Fibroblast of skin of right quadriceps (primary cell): ENCODE measurements around the gene MAGT1.
"Not testable (repeated sequence)": the region's sequence is repeated elsewhere in the genome, so short reads cannot be mapped to it uniquely, and the experiment has no call there.

Source experiments
- DNase-seq: peaks from one replicate; pipeline ENCODE4 v3.0.0-alpha.2; 2013

The MAGT1 gene

DNA sequence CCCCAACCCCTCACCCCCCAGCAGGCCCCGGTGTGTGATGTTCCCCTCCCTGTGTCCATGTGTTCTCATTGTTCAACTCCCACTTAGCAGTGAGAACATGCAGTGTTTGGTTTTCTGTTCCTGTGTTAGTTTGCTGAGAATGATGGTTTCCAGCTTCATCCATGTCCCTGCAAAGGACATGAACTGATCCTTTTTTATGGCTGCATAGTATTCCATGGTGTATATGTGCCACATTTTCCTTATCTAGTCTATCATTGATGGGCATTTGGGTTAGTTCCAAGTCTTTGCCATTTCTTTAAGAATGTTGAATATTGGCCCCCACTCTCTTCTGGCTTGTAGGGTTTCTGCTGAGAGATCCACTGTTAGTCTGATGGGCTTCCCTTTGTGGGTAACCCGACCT, 73.2 kb downstream of the MAGT1 start:
- DNase-seq, result not testable (repeated sequence)

DNA sequence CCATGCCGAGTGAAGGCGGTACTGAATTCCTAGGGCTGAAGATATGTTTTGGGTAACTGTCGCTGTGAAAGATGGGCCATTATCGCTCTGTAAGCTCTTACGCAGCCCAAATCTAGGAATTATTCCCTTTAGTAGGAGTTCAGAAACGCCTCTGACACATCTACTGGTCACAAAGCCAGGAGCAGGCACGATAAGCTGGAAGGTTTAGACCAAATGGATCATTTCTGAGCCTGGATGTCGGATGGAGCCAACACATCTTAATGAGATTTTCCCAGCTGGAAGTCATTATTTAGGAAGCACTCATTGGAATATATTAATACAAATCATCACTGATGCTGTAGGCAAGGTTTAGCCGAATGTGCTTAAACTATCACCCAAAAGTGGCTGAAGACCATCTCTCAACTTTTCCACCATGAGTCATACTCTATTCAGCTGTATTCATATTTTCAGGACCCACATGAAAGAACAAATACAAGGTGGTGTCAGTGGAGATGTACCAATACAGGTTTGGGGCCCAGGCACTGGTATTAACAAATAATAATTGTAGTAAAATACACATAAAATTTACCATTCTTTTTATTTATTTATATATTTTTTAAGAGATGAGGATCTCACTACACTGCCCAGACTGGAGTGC, 75.0 kb downstream of the MAGT1 start:
- no peak for DNase-seq

DNA sequence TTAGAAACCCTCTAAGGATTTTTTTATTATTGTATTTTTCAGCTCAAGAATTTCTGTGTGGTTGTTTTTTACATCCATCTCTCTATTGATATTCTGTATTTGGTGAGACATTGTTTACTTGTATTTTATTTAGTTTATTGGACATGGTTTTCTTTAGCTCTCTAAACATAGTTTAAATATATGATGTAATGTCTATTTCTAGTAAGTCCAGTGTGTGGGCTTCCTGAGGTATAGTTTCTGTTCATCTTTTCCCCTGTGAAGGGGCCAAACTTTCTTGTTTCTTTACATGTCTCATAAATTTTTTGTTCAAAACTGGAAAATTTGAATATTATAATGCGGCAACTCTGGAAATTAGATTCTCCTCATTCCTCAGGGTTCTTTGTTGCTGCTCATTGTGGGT, 81.0 kb downstream of the MAGT1 start:
- no peak for DNase-seq

DNA sequence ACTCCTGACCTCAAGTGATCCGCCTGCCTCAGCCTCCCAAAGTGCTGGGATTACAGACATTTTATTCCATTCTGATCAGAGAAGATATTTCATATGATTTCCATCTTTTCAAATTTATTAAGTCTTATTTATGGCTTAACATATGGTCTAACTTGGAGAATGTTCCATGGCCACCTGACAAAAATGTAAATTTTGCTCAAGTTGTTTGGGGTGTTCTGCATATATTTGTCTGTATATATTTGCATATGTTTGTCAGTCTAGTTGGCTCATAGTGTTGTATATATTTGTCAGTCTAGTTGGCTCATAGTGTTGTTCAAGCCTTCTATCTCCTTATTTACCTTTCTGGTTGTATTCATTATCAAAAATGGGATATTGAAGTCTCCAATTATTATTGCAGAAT, 93.0 kb downstream of the MAGT1 start:
- DNase-seq, result no peak

DNA sequence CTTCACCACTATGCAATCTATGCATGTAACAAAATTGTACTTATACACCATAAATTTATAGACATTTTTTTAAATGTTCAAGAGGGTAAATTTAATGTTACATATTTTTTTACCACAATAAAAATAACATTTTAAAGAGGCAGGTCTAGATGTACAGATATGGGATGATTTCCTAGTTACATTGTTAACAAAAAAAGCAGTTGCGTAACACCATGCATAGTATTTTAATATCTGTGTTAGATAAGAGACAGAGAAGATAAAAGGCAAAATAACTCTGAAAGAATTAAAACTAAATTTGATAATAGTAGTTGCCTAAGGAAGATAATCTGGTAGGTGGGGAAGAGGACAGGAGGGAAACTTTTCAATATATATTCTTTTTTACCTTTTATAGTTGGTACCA, 100.1 kb downstream of the MAGT1 start:
- DNase-seq, result no peak

DNA sequence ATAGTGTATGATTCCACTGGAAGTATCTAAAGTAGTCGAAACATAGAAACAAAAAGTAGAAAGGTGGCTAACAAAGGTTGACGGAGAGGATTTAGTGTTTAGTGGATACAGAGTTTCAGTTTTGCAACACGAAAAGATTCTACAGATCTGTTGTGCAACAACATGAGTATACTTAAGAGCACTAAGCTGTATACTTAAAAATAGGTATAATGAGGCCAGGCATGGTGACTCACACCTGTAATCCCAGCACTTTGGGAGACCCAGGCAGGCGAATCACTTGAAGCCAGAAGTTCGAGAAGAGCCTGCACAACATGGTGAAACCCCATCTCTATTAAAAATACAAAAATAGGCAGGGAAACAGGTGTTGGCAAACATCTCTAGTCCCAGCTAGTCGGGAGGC, 101.3 kb downstream of the MAGT1 start:
- DNase-seq, result no peak

DNA sequence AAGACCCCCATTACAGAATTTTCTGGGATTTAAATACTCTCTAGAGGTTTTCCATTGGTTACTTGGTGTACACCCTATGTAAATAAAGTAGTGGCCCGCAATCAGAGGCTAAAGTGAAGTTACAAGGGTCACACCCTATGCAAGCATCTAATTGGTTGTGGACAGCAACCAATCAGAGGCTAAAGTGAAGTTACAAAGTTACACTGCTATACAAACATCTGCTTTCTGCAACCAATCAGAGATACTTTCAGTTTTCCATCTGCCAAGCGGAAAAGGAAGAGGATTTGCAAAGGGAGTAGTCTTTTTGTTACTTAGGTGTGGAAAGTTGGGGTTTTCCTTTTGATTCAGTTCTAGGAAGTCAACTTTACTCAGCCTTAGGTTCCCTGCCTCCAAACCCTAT, 107.2 kb downstream of the MAGT1 start:
- peak; percentile 31 for DNase-seq

DNA sequence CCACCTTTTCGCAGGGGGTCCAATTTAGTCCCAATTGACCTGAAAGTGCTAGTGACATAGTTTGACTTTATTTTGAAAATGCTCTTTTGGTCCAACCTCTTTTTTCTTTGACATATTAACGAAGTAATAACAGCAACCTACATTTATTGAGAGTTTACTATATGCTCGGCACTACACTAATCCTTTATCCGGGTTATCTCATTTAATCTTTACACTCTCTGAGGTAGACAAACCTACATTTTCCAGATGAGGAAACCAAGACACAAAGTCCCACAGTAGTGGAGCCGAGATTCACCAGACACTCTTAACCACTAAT, 108.9 kb downstream of the MAGT1 start:
- DNase-seq, result no peak

DNA sequence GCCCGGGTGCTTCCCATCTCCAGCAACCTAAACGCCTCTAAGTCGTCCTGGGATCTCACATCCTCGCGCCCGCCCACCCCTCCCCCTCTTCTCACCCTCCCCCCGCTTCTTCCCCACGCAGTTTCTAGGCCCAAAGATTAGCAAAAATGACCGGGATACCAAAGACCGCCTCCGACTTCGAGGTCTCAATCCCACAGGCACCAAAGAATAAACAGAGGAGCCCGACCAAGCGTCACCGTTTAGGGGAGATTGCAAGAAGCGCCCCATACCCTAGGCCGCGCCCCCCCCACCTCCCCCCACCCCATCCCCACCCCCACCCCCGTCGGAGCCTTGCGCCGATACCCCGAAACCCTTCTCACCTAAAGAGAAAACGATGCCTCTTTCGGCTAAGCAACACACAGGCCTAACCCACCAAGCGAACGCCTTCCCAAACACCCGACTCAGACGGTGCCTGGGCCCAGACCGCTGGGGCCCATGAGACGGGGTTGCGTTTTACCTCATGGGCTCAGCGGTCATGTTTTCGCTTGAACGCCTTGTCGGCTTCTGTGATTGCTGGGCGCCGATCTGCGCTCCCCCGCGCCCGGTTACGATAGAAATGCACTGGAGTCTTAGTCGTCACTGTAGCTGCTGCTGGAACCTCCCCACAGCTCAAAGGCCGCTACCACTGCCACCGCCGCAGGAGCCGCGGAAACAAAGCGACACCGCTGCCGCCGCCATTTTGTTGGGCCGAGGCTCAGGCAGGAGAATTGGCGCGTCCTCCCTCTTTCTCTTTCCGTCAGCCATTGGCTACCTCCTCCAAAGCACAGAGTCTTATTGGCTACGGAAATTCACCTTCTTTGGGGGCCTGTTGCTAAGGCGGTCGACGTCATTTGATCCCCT, 109.5 kb downstream of the MAGT1 start, which contains the start of gene ATRX:
Gene ATRX (minus strand): TSS at position 731 of the 879 bp plus-strand sequence. CDS start 215 bp downstream, at position 516.
- DNase-seq, result peak; percentile 82

DNA sequence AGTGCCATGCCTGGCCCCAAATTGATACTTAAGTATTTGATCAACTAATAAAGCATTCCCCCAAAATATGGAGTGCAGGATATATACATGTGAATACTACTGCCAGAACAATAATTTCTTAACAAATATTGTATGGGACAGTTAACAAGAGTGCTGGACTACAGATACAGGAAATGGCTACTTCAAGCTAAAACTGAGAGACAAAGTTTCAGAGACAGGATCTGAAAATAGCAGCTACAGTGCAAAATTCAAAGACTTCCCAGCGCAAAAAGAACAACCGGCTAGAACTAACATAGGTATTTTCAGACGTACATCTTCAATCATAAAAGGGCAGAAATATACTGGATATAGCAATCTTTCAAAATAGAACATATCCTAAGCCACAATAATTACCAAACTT, 115.5 kb downstream of the MAGT1 start:
- DNase-seq, result no peak

DNA sequence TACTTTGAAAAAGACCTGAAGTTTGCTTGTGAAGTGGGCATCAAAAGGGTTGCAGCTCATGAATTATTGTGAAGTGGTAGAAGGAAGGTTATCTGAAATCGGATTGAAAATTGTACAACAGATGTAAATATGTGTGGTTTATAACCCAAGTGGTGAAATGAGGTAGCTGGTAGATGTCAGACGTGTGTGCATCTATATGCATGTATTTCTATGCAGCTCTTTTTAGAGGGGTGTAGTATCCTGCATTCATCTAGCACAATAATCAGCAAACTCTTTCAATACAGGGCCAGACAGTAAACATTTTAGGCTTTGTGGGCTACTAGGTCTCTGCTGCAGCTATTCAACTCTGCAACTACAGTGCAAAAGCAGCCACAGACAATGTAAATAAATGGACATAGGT, 118.6 kb downstream of the MAGT1 start:
- DNase-seq, result no peak
